ENCODE data around the gene COQ10A. TPM values are rescaled to one million over a fixed set of nuclear protein-coding genes. Genes with fewer than 3 reads are reported as not detected.

The COQ10A gene
- total and polyA plus RNA-seq, 9 of the 15 experiments (the other 6 are each of a cell fraction or from before 2014, with no cell fraction given), result 3.1 to 26.4 (median 12.7) TPM

DNA sequence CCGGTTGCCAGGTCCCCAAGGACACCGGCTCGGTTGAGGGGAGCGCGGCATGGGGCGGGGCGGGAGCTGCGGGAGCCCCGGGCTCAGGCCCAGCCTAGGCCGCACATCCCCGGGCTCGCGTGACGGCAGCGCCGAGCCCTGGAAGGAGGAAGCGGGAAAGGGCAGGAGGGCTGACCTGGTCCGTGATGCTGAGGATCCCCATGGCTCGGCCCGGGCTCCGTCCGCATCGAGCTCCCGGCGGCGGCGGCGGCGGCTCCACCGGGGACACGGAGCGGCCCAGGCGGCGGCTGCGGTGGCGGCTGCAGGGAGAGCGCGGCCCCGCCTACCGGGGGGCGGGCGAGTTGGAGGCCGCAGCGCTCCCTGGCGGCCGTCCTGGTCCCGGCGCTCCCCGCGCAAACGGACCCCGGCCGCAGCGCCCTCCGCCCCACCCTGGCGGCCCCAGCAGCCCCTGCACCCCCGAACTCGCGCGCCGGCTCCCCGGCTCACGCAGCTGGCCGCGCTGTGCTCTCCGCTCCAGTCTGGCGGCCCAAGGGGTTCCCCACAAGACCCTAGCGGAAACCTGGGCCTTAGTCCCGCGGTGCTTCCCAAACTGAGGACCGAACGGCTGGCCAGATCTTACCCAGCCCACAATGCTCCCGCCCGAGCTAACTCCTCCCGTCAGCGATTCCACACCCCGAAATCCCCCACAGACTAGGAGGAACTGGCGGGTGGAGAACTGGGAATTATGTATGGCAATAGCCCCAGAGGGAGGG, 8.5 kb upstream of the COQ10A start, which contains the start of gene ANKRD52 (continued):
- TF ChIP-seq HDAC3 (IDR thresholded peaks at IDR 0.05; ENCODE audit: borderline replicate concordance, partially characterized antibody) (no peak), SIN3B (IDR thresholded peaks at IDR 0.05; ENCODE audit: low read depth) (peak; percentile 67; the same call in 1 of the 2 replicates), ZNF512 (tag; IDR thresholded peaks at IDR 0.05) (no peak), MTF1 (CRISPR knock-in tag; IDR thresholded peaks at IDR 0.05; ENCODE audit: borderline replicate concordance) (no peak), RCOR1 (IDR thresholded peaks at IDR 0.05; ENCODE audit: borderline replicate concordance in 1 of 2, low read depth in 2 of 2, low read length in 2 of 2) (no peak), MEF2D (tag; conservative IDR thresholded peaks at IDR 0.05; ENCODE audit: low read depth) (no peak), TARDBP (IDR thresholded peaks at IDR 0.05) (no peak), ATF3 (IDR thresholded peaks at IDR 0.05) (no peak), ATF3 (CRISPR knock-in tag; conservative IDR thresholded peaks at IDR 0.05) (no peak), ZNF224 (CRISPR knock-in tag; IDR thresholded peaks at IDR 0.05) (no peak), NFE2 (IDR thresholded peaks at IDR 0.05; ENCODE audit: low read depth) (no peak), SMARCA5 (IDR thresholded peaks at IDR 0.05) (no peak), ZFX (CRISPR knock-in tag; IDR thresholded peaks at IDR 0.05) (peak; percentile 98), ZNF785 (CRISPR knock-in tag; IDR thresholded peaks at IDR 0.05) (no peak)
- TF ChIP-seq, protein P1, sequence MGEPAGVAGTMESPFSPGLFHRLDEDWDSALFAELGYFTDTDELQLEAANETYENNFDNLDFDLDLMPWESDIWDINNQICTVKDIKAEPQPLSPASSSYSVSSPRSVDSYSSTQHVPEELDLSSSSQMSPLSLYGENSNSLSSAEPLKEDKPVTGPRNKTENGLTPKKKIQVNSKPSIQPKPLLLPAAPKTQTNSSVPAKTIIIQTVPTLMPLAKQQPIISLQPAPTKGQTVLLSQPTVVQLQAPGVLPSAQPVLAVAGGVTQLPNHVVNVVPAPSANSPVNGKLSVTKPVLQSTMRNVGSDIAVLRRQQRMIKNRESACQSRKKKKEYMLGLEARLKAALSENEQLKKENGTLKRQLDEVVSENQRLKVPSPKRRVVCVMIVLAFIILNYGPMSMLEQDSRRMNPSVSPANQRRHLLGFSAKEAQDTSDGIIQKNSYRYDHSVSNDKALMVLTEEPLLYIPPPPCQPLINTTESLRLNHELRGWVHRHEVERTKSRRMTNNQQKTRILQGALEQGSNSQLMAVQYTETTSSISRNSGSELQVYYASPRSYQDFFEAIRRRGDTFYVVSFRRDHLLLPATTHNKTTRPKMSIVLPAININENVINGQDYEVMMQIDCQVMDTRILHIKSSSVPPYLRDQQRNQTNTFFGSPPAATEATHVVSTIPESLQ (CRISPR knock-in tag; IDR thresholded peaks at IDR 0.05), result peak; percentile 82; the same call in 1 of the 2 replicates
- TF ChIP-seq, protein P2, sequence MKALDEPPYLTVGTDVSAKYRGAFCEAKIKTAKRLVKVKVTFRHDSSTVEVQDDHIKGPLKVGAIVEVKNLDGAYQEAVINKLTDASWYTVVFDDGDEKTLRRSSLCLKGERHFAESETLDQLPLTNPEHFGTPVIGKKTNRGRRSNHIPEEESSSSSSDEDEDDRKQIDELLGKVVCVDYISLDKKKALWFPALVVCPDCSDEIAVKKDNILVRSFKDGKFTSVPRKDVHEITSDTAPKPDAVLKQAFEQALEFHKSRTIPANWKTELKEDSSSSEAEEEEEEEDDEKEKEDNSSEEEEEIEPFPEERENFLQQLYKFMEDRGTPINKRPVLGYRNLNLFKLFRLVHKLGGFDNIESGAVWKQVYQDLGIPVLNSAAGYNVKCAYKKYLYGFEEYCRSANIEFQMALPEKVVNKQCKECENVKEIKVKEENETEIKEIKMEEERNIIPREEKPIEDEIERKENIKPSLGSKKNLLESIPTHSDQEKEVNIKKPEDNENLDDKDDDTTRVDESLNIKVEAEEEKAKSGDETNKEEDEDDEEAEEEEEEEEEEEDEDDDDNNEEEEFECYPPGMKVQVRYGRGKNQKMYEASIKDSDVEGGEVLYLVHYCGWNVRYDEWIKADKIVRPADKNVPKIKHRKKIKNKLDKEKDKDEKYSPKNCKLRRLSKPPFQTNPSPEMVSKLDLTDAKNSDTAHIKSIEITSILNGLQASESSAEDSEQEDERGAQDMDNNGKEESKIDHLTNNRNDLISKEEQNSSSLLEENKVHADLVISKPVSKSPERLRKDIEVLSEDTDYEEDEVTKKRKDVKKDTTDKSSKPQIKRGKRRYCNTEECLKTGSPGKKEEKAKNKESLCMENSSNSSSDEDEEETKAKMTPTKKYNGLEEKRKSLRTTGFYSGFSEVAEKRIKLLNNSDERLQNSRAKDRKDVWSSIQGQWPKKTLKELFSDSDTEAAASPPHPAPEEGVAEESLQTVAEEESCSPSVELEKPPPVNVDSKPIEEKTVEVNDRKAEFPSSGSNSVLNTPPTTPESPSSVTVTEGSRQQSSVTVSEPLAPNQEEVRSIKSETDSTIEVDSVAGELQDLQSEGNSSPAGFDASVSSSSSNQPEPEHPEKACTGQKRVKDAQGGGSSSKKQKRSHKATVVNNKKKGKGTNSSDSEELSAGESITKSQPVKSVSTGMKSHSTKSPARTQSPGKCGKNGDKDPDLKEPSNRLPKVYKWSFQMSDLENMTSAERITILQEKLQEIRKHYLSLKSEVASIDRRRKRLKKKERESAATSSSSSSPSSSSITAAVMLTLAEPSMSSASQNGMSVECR (CRISPR knock-in tag; IDR thresholded peaks at IDR 0.05), result peak; percentile 92
- TF ChIP-seq, protein P3, sequence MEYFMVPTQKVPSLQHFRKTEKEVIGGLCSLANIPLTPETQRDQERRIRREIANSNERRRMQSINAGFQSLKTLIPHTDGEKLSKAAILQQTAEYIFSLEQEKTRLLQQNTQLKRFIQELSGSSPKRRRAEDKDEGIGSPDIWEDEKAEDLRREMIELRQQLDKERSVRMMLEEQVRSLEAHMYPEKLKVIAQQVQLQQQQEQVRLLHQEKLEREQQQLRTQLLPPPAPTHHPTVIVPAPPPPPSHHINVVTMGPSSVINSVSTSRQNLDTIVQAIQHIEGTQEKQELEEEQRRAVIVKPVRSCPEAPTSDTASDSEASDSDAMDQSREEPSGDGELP (CRISPR knock-in tag; IDR thresholded peaks at IDR 0.05; ENCODE audit: borderline replicate concordance), result peak; percentile 46; the same call in 1 of the 2 replicates

Data from K562 (cell line).